Activated gamma-delta T cell treated with Interleukin-2 at 50 U/mL for 16 hours (primary cell): ENCODE data around the gene RC3H2.

Experiments used
- DNase-seq: peaks from one replicate; pipeline ENCODE4 v3.0.0-alpha.2; 2020

The RC3H2 gene

GRCh38 chr9:122904823-122905710 is at the start of gene RC3H2:
RC3H2 (minus strand) TSS chr9:122905359; CDS start chr9:122897509, 7,850 bp downstream.
- peak; percentile 96 for DNase-seq

GRCh38 chr9:122954253-122954691 is 49.1 kb upstream of the RC3H2 start:
- no peak for DNase-seq

GRCh38 chr9:122951056-122951455 is 45.9 kb upstream of the RC3H2 start:
- no peak for DNase-seq

- no peak for DNase-seq
Observed at GRCh38 chr9:122950263-122950662, 45.1 kb upstream of the RC3H2 start.

- DNase-seq, result no peak
Observed at GRCh38 chr9:122949696-122950095, 44.5 kb upstream of the RC3H2 start.

GRCh38 chr9:122948313-122948712 is 43.2 kb upstream of the RC3H2 start:
- no peak for DNase-seq

GRCh38 chr9:122946461-122947005 is 41.4 kb upstream of the RC3H2 start:
- no peak for DNase-seq

GRCh38 chr9:122944960-122945888 is 40.1 kb upstream of the RC3H2 start:
- no peak for DNase-seq

- no peak for DNase-seq
Observed at GRCh38 chr9:122941582-122942234, 36.5 kb upstream of the RC3H2 start.

GRCh38 chr9:122940749-122941581 is 35.8 kb upstream of the RC3H2 start, which contains the start of gene RABGAP1:
RABGAP1 (plus strand) TSS chr9:122941020; CDS start chr9:122957060, 16,040 bp downstream.
- DNase-seq, result peak; percentile 99

- DNase-seq, result no peak
Observed at GRCh38 chr9:122940454-122940748, 35.2 kb upstream of the RC3H2 start.

- no peak for DNase-seq
Observed at GRCh38 chr9:122939601-122940000, 34.4 kb upstream of the RC3H2 start.

GRCh38 chr9:122936883-122937282 is 31.7 kb upstream of the RC3H2 start:
- no peak for DNase-seq

- no peak for DNase-seq
Observed at GRCh38 chr9:122936464-122936863, 31.3 kb upstream of the RC3H2 start.

GRCh38 chr9:122931226-122932121 is 26.3 kb upstream of the RC3H2 start, which contains the start of gene ZBTB26:
ZBTB26 (minus strand) TSS chr9:122931512; CDS start chr9:122919934, 11,578 bp downstream.
- DNase-seq, result peak; percentile 88

- no peak for DNase-seq
Observed at GRCh38 chr9:122930541-122931225, 25.5 kb upstream of the RC3H2 start.

- DNase-seq, result no peak
Observed at GRCh38 chr9:122929796-122930354, 24.7 kb upstream of the RC3H2 start.

GRCh38 chr9:122923947-122924346 is 18.8 kb upstream of the RC3H2 start:
- DNase-seq, result no peak

GRCh38 chr9:122922713-122923112 is 17.6 kb upstream of the RC3H2 start:
- DNase-seq, result no peak

GRCh38 chr9:122918310-122918709 is 13.2 kb upstream of the RC3H2 start:
- DNase-seq, result no peak
